Measurements from ENCODE around the gene MYO10. TPM values are rescaled to one million over a fixed set of nuclear protein-coding genes. Genes with fewer than 3 reads are reported as not detected.

The MYO10 gene
- total and polyA plus RNA-seq, 2 experiments from 2014 or later = 33.7 to 52.4 TPM

DNA sequence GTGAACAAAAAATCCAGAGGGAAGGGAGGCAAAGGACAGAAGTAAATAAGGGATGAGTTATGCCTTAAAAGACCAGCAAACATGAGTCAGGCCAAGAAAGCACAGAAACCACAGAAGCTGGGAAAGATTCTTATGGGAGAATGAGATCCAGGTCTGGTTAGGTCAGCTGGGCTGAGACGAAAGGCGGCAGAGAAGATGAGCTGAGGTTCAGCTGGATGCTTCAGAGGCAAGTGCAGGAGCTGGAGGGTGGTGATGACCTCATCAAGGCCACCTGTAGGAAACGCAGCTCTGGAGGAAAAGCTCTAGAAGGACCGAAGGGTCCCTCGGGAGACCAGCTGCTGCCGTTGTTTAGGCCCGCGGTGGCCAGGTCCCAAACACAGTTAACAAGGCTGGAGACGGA, 152.0 kb downstream of the MYO10 start:
- H4K20me1 ChIP-seq (ENCODE audit: insufficient read depth, poor library complexity, severe bottlenecking) = peaks cover 4% of the 10 kb centered on the region
- 94% methylated on average over 9 of the region's 9 CpGs for WGBS (ENCODE audit: low lambda C conversion rate, missing lambda C conversion rate)
- no peaks in the 10 kb centered on the region for H3K9me3 ChIP-seq (ENCODE audit: low read depth)
- H3K4me2 ChIP-seq = no peak overlapping the region
- H2AFZ ChIP-seq = no peak overlapping the region
- H3K27me3 ChIP-seq = no peaks in the 10 kb centered on the region
- no peak for DNase-seq (ENCODE audit: low spot score)
- TF ChIP-seq EZH2 (IDR thresholded peaks at IDR 0.05; ENCODE audit: borderline replicate concordance) (no peak), EZH2phosphoT487 (IDR thresholded peaks at IDR 0.05; ENCODE audit: low read depth, severe bottlenecking, unreplicated experiment) (no peak)
- TF ChIP-seq, protein P1, sequence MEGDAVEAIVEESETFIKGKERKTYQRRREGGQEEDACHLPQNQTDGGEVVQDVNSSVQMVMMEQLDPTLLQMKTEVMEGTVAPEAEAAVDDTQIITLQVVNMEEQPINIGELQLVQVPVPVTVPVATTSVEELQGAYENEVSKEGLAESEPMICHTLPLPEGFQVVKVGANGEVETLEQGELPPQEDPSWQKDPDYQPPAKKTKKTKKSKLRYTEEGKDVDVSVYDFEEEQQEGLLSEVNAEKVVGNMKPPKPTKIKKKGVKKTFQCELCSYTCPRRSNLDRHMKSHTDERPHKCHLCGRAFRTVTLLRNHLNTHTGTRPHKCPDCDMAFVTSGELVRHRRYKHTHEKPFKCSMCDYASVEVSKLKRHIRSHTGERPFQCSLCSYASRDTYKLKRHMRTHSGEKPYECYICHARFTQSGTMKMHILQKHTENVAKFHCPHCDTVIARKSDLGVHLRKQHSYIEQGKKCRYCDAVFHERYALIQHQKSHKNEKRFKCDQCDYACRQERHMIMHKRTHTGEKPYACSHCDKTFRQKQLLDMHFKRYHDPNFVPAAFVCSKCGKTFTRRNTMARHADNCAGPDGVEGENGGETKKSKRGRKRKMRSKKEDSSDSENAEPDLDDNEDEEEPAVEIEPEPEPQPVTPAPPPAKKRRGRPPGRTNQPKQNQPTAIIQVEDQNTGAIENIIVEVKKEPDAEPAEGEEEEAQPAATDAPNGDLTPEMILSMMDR (IDR thresholded peaks at IDR 0.05; ENCODE audit: poor library complexity) = no peak
- H3K36me3 ChIP-seq (replicated peaks; ENCODE audit: insufficient read depth, low read depth) = no peaks in the 10 kb centered on the region
- no peaks in the 10 kb centered on the region for H3K4me1 ChIP-seq (ENCODE audit: insufficient read depth)
- H3K27ac ChIP-seq = no peak overlapping the region
- H3K79me2 ChIP-seq = peaks cover 21% of the 10 kb centered on the region
- no peak overlapping the region for H3K4me3 ChIP-seq
- no peaks in the 10 kb centered on the region for H3K9me2 ChIP-seq (replicated peaks; ENCODE audit: insufficient read depth)

DNA sequence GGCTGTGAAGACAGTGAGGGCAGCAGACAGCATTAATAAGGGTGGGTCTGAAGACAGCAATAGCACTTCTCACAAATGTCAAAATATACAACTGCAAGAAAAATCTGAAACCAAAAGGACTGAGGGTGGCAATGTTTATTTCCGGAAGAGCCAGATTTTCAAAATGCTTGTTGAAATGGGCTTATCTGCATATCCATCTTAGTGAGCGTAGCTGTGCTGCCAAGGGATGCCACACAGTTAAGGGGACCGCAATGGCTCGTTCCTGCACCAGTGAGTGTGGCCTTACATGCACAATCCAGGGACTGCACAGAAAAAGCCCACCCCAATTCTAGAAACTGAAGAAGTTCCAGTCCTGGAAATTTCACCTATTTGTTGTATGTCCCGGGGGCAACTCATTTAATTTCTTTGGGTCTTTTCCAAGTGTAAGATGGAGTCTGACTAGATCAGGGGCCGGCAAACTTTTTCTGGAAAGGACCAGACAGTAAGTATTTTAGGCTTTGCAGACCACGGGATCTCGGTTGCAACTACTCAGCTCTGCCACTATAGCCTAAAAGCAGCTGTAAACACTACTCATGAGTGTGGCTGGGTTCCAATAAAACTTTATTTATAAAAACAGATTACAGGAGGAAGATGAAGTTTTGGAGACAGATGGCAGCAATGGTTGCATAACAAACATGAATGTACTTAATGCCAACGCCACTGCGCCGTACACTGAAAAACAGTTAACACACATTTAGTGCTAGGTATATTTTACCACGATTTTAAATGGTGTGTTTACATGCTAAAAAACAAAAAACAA, 154.1 kb downstream of the MYO10 start:
- Histone ChIP-seq H3K9me3 (ENCODE audit: low read depth) (no peaks in the 10 kb centered on the region), H3K79me2 (peaks cover 21% of the 10 kb centered on the region), H3K4me2 (no peak overlapping the region), H3K4me3 (no peak overlapping the region), H4K20me1 (ENCODE audit: insufficient read depth, poor library complexity, severe bottlenecking) (peaks cover 4% of the 10 kb centered on the region), H3K36me3 (replicated peaks; ENCODE audit: insufficient read depth, low read depth) (no peaks in the 10 kb centered on the region), H3K9me2 (replicated peaks; ENCODE audit: insufficient read depth) (no peaks in the 10 kb centered on the region), H3K27ac (no peak overlapping the region), H3K27me3 (no peaks in the 10 kb centered on the region), H2AFZ (no peak overlapping the region), H3K4me1 (ENCODE audit: insufficient read depth) (no peaks in the 10 kb centered on the region)
- TF ChIP-seq, protein P1 (IDR thresholded peaks at IDR 0.05; ENCODE audit: poor library complexity) = no peak
- TF ChIP-seq EZH2 (IDR thresholded peaks at IDR 0.05; ENCODE audit: borderline replicate concordance) = no peak
- TF ChIP-seq EZH2phosphoT487 (IDR thresholded peaks at IDR 0.05; ENCODE audit: low read depth, severe bottlenecking, unreplicated experiment) = no peak
- no peak for DNase-seq (ENCODE audit: low spot score)
- 97% methylated on average over 12 of the region's 12 CpGs for WGBS (ENCODE audit: low lambda C conversion rate, missing lambda C conversion rate)

DNA sequence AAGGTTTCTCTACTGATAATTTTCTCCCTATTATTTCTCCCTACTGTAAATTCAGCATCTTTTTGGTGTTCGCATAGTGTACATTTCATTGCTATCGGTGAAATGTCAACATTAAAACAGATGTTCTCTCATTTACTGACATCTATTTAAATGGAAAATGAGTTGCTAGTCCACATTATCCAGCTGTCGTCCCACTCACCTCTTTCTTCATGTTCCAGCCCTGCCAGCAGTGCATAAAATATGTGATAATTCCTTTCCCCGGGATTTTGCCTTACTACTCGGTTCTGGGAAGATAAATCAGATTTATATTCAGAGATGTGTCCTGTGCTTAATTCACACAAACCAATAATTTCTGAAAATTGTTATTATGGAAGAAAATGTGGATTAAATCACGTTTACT, 155.8 kb downstream of the MYO10 start:
- 79% methylated on average over 6 of the region's 6 CpGs for WGBS (ENCODE audit: low lambda C conversion rate, missing lambda C conversion rate)
- DNase-seq (ENCODE audit: low spot score) = no peak

More for the DNA sequence above, 155.8 kb downstream of the MYO10 start:
- no peaks in the 10 kb centered on the region for H3K27me3 ChIP-seq
- no peaks in the 10 kb centered on the region for H3K9me3 ChIP-seq (ENCODE audit: low read depth)
- no peak overlapping the region for H3K4me3 ChIP-seq
- TF ChIP-seq EZH2phosphoT487 (IDR thresholded peaks at IDR 0.05; ENCODE audit: low read depth, severe bottlenecking, unreplicated experiment) (no peak), EZH2 (IDR thresholded peaks at IDR 0.05; ENCODE audit: borderline replicate concordance) (no peak)
- TF ChIP-seq, protein P1 (IDR thresholded peaks at IDR 0.05; ENCODE audit: poor library complexity) = no peak
- H3K36me3 ChIP-seq (replicated peaks; ENCODE audit: insufficient read depth, low read depth) = no peaks in the 10 kb centered on the region
- no peaks in the 10 kb centered on the region for H3K9me2 ChIP-seq (replicated peaks; ENCODE audit: insufficient read depth)
- no peak overlapping the region for H3K27ac ChIP-seq
- no peaks in the 10 kb centered on the region for H4K20me1 ChIP-seq (ENCODE audit: insufficient read depth, poor library complexity, severe bottlenecking)
- peaks cover 12% of the 10 kb centered on the region for H3K79me2 ChIP-seq
- H3K4me1 ChIP-seq (ENCODE audit: insufficient read depth) = no peaks in the 10 kb centered on the region
- no peak overlapping the region for H2AFZ ChIP-seq
- H3K4me2 ChIP-seq = no peak overlapping the region
